Activated CD8-positive, alpha-beta memory T cell treated with anti-CD3 and anti-CD28 coated beads for 36 hours (primary cell): ENCODE results near the gene ZNF235. TPM values are rescaled to one million over a fixed set of nuclear protein-coding genes. Genes with fewer than 3 reads are reported as not detected.
"Not testable (repeated sequence)": the region's sequence is repeated elsewhere in the genome, so short reads cannot be mapped to it uniquely, and the experiment has no call there.

Experiments used
- CTCF ChIA-PET: fragments of 350-600 bp; sonication (Branson Sonifier 250); formaldehyde crosslinking; loops from one replicate; lab custom pipeline; 2021; ENCODE audit warnings: antibody characterized with exemption; lab: Charles Lee
- POLR2A ChIA-PET: fragments of 350-600 bp; sonication (Branson Sonifier 250); formaldehyde crosslinking; loops from one replicate; lab custom pipeline; 2021; ENCODE audit warnings: antibody characterized with exemption; lab: Charles Lee
- total RNA-seq, 2 experiments: library from RNA; stranded (reverse); gene quantifications; one replicate each; pipeline ENCODE4 v1.2.3, GENCODE V29; 2021

Gene ZNF235
- total RNA-seq = 1 to 10 TPM; 2.5 to 2.6 TPM

GRCh38 chr19:44304659-44305193 lies at the start of gene ZNF235:
ZNF235 (minus strand) TSS chr19:44305025; CDS start chr19:44303404, 1,621 bp downstream.
- ChIA-PET CTCF (no interaction called here), POLR2A (no interaction called here)

- ChIA-PET CTCF (no interaction called here), POLR2A (no interaction called here)
Observed at GRCh38 chr19:44346556-44346955, 41.7 kb upstream of the ZNF235 start.

GRCh38 chr19:44345959-44346358 lies 41.1 kb upstream of the ZNF235 start:
- CTCF ChIA-PET = no interaction called here
- POLR2A ChIA-PET = no interaction called here

GRCh38 chr19:44344255-44344654 lies 39.4 kb upstream of the ZNF235 start:
- ChIA-PET CTCF (no interaction called here), POLR2A (no interaction called here)

GRCh38 chr19:44341794-44342193 lies 37.0 kb upstream of the ZNF235 start:
- POLR2A ChIA-PET = no interaction called here
- CTCF ChIA-PET = no interaction called here

GRCh38 chr19:44334639-44335038 lies 29.8 kb upstream of the ZNF235 start:
- POLR2A ChIA-PET, CTCF ChIA-PET: not testable (repeated sequence)

GRCh38 chr19:44332145-44332544 lies 27.3 kb upstream of the ZNF235 start:
- POLR2A ChIA-PET = no interaction called here
- CTCF ChIA-PET = no interaction called here

- ChIA-PET POLR2A (no interaction called here), CTCF (no interaction called here)
Observed at GRCh38 chr19:44315883-44316282, 11.1 kb upstream of the ZNF235 start.

DNA sequence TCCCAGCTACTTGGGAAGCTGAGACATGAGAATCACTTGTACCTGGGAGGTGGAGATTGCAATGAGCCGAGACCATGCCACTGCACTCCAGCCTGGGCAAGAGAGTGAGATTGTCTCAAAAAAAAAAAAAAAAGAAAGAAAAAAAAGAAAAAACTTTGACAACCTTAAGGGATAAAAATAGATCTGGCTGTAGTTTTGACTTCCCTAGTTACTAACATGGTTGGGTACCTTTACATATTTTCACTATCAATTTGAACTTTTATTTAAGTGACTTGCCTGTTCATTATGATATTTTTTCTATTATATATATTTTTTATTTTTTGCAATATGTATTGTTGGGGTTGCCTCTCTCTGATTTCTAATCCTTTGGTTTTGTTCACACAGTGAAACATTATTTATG lies 8.4 kb upstream of the ZNF235 start:
- ChIA-PET POLR2A (no interaction called here), CTCF (no interaction called here)

- ChIA-PET CTCF (no interaction called here), POLR2A (no interaction called here)
Observed at GRCh38 chr19:44308011-44308410, 3.2 kb upstream of the ZNF235 start.

GRCh38 chr19:44306283-44306682 lies 1.5 kb upstream of the ZNF235 start:
- CTCF ChIA-PET = no interaction called here
- POLR2A ChIA-PET = no interaction called here

DNA sequence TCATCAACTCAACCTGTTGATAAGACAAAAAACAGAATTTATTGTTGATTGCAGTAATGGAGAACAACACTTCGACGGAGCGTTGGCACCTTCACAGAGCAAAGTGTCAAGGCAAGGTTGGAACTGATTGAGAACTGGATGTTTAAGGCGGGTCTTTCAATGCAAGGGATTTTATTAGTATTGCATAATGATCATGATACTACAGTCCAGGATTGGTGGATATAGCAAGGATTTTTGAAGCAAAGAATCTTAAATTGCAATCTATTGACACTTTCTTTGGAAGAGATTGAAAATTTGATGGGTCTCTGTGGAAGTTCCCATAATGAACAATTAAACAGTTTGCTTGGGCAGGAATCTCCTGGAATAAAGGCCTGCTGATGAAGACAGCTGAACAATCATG lies 632 bp upstream of the ZNF235 start:
- ChIA-PET CTCF (no interaction called here), POLR2A (no interaction called here)

- ChIA-PET POLR2A (no interaction called here), CTCF (no interaction called here)
Observed at GRCh38 chr19:44303976-44304568, 753 bp downstream of the ZNF235 start.

DNA sequence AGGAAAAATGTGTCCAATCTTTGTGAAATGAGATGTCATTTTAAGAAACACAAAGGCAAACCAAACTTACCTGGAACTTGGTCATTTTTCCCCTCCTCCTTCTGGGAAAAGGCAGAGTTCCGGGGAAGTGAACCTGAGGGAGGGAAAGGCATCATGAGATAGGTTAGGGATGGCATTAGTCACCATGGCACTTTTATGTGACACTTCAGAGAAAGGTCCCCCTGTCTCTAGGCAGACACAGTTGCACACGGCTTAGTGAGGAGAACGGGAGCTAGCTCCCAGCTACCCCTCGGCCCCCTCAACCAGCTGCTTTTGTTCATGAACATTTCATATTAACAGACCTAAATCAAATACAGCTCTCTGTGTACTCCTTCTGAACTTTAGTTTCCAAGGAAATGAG lies 1.5 kb downstream of the ZNF235 start:
- ChIA-PET POLR2A (no interaction called here), CTCF (no interaction called here)

DNA sequence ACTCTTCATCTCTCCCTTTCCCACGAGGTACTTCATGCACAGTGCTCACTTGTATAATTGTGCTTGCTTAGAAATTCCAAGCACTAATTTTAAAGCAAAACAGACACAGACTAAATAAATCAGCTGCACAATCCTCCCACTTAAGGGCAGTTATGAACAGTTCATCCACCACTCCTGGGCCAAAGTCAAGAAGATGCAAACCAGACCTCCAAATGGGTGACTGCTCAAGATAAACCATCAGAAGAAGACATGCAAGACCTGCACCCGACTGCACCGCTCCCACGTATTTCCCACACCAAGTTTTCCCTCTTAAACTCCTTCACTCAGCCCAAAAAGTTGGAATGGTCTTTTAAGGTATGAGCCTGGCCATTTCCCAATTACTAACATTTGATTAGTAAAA lies 19.9 kb downstream of the ZNF235 start:
- ChIA-PET CTCF (no interaction called here), POLR2A (no interaction called here)

- ChIA-PET CTCF (interaction anchor here (0.6 kb wide), 1 partner anchor 360 kb away, joined by 4 read pairs; no protein-coding TSS in a partner anchor), POLR2A (no interaction called here)
Observed at GRCh38 chr19:44282846-44283245, 22.0 kb downstream of the ZNF235 start.

GRCh38 chr19:44280916-44281315 lies 23.9 kb downstream of the ZNF235 start:
- ChIA-PET POLR2A (no interaction called here), CTCF (no interaction called here)

DNA sequence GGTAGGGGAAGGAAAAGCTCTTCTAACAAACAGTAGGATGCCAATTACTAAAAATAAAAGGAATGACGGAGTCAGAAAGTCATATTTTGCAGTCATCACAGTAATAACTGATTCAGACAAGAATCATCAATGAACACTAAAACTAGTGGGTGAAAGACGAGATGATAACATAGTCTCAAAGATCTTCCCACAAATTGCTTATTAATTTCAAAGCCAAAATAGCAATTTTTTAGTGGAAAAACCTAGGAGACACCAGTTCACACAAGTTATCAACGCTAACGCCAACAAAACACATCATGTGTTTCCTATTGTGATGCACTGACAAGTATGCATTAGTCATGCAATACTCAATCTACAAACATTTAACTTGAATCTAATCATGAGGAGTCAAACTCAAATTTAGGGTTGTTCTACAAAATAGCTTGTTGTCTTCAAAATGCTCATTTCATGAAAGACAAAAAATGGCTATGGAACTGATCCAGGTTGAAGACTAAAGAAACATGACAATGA lies 26.6 kb downstream of the ZNF235 start:
- CTCF ChIA-PET = no interaction called here
- POLR2A ChIA-PET = no interaction called here

GRCh38 chr19:44277331-44277730 lies 27.5 kb downstream of the ZNF235 start:
- ChIA-PET CTCF (no interaction called here), POLR2A (no interaction called here)

DNA sequence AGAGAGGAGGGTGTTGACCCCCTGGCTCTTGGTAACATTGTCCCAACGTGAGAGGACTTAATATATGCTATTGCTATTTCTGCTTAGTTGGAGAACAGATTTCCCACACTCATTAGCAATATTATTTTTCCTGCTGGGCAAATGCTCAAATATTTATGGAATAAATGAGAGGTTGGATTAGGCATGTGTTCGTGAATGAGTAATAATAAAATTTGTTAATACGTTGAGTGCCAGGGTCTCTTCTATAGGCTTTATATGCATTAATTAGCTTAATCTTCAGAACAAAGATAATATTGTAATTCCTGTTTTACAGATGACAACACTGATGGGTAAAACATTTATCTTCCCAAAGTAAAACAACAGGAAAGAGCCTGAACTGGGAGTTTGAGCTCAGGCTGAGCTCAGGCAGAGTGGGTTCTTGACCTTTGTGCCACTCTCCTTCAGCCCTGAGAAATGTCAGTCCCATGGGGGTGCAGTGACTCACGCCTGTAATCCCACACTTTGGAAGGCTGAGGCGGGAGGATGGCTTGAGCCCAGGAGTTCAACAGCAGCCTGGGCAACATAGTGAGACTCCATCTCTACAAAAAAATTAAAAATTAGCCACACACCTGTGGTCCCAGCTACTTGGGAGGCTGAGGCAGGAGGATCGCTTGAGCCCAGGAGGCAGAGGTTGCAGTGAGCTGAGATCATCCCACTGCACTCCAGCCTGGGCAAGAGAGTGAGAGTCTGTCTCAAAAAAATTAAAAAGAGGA lies 44.0 kb downstream of the ZNF235 start:
- ChIA-PET CTCF (no interaction called here), POLR2A (no interaction called here)

DNA sequence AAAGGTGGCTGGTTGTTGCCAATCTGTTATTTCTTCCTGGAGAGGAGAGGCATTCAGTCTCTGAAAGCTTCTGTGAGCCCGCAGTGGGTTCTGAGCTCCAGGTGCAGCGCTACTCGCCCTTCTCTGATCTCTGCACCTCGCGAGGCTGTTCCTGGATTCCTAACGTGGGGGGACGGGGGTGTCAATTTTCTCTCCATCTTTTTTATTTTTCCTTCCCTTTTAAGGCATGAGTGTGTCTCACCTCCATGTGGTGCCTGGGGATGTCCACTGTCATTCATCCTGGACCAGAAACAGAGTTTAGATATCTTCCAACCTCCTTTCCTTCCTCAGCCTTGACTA lies 44.5 kb downstream of the ZNF235 start:
- ChIA-PET CTCF (no interaction called here), POLR2A (no interaction called here)
